ENCODE data around the gene DGKE. TPM values are rescaled to one million over a fixed set of nuclear protein-coding genes. Genes with fewer than 3 reads are reported as not detected.

Gene DGKE
- total and polyA plus RNA-seq, 2 of the 13 experiments (the other 11 are each of a cell fraction or from before 2014, with no cell fraction given) = 3.2 to 5.3 TPM

DNA sequence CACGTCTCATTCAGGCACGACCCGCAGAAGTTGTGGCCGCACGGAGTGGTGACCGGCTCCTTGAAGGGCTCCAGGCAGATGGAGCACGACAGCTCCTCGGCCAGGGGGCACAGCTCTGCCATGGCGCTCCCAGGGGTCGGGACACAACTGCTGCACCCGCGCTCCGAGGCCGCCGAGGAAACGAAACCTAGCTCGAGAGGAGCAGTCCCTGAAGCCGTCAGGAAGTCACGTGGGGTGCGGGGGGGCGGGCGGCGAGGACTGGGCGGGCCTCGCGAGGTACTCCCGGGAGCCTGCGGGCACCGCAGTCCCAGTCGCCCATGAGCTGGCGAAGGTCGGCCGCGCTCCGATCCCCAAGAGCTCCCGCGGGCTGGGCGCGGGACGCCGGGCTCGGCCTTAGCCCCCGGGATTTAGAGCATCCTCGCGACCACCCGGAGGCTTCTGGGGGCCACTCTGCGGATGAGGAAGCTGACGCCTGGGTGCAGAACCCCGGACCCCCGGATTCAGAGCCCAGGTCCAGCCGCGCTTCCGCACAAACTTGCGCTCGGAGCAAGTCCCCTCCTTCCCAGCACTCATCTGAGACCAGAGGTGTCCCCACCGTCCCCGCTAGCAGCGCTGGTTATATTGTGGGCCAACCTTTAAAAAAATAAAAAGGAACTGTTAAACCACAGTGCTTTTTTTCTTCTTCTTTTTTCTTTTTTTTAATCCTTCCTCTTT is 80.1 kb downstream of the DGKE start, which contains the start of gene TRIM25 (continued):
- TF ChIP-seq MAFF (IDR thresholded peaks at IDR 0.05; ENCODE audit: low read depth, low read length) = no peak
- peak; percentile 76 for TF ChIP-seq ZNF121 (CRISPR knock-in tag; IDR thresholded peaks at IDR 0.05)
- TF ChIP-seq ZFX (CRISPR knock-in tag; IDR thresholded peaks at IDR 0.05; ENCODE audit: low read depth) = peak; percentile 93
- TF ChIP-seq, protein P1, sequence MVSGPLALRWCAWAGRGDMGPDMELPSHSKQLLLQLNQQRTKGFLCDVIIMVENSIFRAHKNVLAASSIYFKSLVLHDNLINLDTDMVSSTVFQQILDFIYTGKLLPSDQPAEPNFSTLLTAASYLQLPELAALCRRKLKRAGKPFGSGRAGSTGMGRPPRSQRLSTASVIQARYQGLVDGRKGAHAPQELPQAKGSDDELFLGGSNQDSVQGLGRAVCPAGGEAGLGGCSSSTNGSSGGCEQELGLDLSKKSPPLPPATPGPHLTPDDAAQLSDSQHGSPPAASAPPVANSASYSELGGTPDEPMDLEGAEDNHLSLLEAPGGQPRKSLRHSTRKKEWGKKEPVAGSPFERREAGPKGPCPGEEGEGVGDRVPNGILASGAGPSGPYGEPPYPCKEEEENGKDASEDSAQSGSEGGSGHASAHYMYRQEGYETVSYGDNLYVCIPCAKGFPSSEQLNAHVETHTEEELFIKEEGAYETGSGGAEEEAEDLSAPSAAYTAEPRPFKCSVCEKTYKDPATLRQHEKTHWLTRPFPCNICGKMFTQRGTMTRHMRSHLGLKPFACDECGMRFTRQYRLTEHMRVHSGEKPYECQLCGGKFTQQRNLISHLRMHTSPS (CRISPR knock-in tag; IDR thresholded peaks at IDR 0.05; ENCODE audit: low read depth) = peak; percentile 68
- peak; percentile 88; the same call in 1 of the 2 replicates for TF ChIP-seq ARID2 (CRISPR knock-in tag; IDR thresholded peaks at IDR 0.05; ENCODE audit: borderline replicate concordance)
- peak; percentile 86; the same call in 1 of the 2 replicates for TF ChIP-seq ZNF788 (CRISPR knock-in tag; IDR thresholded peaks at IDR 0.05; ENCODE audit: borderline replicate concordance)
- no peak; the same call in 1 of the 2 replicates for TF ChIP-seq ZNF335 (CRISPR knock-in tag; IDR thresholded peaks at IDR 0.05)
- no peak for TF ChIP-seq MBD4 (IDR thresholded peaks at IDR 0.05; ENCODE audit: borderline replicate concordance, low read length)
- TF ChIP-seq EED (CRISPR knock-in tag; IDR thresholded peaks at IDR 0.05) = no peak; the same call in 1 of the 2 replicates
- TF ChIP-seq, protein P2, sequence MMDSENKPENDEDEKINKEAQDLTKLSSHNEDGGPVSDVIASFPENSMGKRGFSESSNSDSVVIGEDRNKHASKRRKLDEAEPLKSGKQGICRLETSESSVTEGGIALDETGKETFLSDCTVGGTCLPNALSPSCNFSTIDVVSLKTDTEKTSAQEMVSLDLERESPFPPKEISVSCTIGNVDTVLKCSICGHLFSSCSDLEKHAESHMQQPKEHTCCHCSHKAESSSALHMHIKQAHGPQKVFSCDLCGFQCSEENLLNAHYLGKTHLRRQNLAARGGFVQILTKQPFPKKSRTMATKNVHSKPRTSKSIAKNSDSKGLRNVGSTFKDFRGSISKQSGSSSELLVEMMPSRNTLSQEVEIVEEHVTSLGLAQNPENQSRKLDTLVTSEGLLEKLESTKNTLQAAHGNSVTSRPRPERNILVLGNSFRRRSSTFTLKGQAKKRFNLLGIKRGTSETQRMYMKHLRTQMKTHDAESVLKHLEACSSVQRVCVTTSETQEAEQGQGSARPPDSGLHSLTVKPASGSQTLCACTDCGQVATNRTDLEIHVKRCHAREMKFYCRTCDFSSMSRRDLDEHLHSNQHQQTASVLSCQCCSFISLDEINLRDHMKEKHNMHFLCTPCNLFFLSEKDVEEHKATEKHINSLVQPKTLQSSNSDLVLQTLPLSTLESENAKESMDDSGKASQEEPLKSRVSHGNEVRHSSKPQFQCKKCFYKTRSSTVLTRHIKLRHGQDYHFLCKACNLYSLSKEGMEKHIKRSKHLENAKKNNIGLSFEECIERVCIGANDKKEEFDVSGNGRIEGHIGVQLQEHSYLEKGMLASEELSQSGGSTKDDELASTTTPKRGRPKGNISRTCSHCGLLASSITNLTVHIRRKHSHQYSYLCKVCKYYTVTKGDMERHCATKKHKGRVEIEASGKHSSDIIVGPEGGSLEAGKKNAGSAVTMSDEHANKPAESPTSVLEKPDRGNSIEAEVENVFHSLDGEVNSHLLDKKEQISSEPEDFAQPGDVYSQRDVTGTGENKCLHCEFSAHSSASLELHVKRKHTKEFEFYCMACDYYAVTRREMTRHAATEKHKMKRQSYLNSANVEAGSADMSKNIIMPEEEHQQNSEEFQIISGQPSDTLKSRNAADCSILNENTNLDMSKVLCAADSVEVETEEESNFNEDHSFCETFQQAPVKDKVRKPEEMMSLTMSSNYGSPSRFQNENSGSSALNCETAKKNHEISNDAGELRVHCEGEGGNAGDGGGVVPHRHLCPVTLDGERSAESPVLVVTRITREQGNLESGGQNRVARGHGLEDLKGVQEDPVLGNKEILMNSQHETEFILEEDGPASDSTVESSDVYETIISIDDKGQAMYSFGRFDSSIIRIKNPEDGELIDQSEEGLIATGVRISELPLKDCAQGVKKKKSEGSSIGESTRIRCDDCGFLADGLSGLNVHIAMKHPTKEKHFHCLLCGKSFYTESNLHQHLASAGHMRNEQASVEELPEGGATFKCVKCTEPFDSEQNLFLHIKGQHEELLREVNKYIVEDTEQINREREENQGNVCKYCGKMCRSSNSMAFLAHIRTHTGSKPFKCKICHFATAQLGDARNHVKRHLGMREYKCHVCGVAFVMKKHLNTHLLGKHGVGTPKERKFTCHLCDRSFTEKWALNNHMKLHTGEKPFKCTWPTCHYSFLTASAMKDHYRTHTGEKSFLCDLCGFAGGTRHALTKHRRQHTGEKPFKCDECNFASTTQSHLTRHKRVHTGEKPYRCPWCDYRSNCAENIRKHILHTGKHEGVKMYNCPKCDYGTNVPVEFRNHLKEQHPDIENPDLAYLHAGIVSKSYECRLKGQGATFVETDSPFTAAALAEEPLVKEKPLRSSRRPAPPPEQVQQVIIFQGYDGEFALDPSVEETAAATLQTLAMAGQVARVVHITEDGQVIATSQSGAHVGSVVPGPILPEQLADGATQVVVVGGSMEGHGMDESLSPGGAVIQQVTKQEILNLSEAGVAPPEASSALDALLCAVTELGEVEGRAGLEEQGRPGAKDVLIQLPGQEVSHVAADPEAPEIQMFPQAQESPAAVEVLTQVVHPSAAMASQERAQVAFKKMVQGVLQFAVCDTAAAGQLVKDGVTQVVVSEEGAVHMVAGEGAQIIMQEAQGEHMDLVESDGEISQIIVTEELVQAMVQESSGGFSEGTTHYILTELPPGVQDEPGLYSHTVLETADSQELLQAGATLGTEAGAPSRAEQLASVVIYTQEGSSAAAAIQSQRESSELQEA (CRISPR knock-in tag; IDR thresholded peaks at IDR 0.05; ENCODE audit: not compliant biosample characterization) = peak; percentile 51
- 0 out of 2 replicates have a peak, but pooled peaks have one; percentile 26 for TF ChIP-seq MIER2 (CRISPR knock-in tag; IDR thresholded peaks at IDR 0.05)
- TF ChIP-seq, protein P3, sequence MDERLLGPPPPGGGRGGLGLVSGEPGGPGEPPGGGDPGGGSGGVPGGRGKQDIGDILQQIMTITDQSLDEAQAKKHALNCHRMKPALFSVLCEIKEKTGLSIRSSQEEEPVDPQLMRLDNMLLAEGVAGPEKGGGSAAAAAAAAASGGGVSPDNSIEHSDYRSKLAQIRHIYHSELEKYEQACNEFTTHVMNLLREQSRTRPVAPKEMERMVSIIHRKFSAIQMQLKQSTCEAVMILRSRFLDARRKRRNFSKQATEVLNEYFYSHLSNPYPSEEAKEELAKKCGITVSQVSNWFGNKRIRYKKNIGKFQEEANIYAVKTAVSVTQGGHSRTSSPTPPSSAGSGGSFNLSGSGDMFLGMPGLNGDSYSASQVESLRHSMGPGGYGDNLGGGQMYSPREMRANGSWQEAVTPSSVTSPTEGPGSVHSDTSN (CRISPR knock-in tag; IDR thresholded peaks at IDR 0.05) = no peak; the same call in 1 of the 2 replicates
- TF ChIP-seq, protein P4, sequence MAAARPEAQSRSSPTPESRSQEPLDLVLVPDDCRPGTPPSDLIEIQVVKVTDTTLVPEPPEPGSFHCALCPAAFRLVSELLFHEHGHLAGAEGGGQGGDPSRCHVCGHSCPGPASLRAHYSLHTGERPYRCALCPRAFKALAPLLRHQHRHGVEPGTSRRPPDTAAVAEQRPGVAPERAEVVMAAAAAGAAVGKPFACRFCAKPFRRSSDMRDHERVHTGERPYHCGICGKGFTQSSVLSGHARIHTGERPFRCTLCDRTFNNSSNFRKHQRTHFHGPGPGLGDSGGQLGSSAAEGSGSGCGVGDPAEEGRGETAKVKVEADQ (CRISPR knock-in tag; IDR thresholded peaks at IDR 0.05; ENCODE audit: borderline replicate concordance) = peak; percentile 90; the same call in 1 of the 2 replicates
- no peak for TF ChIP-seq ZNF75D (CRISPR knock-in tag; IDR thresholded peaks at IDR 0.05; ENCODE audit: borderline replicate concordance)
- TF ChIP-seq, protein P5, sequence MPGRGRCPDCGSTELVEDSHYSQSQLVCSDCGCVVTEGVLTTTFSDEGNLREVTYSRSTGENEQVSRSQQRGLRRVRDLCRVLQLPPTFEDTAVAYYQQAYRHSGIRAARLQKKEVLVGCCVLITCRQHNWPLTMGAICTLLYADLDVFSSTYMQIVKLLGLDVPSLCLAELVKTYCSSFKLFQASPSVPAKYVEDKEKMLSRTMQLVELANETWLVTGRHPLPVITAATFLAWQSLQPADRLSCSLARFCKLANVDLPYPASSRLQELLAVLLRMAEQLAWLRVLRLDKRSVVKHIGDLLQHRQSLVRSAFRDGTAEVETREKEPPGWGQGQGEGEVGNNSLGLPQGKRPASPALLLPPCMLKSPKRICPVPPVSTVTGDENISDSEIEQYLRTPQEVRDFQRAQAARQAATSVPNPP (CRISPR knock-in tag; IDR thresholded peaks at IDR 0.05) = peak; percentile 90; the same call in 1 of the 2 replicates

Measured in HepG2 (cell line).